K562 (cell line): ENCODE results near the gene CSNK1A1. TPM values are rescaled to one million over a fixed set of nuclear protein-coding genes. Genes with fewer than 3 reads are reported as not detected.

Experiments
- FOXM1 ChIP-seq, 2 experiments: fragments of 450-650 bp in 1 of 2; sonication (generic) in 1 of 2; formaldehyde crosslinking in 1 of 2; IDR thresholded peaks; 2 replicates each; pipeline versions ENCODE4 v1.6.1 to v1.9.0; 2017 to 2022; ENCODE audit warnings: low read depth in 2 of 2, mild to moderate bottlenecking in 2 of 2, missing genetic modification reagents in 1 of 2, moderate library complexity in 1 of 2
- MBD2 ChIP-seq: sonication (generic); IDR thresholded peaks from 2 replicates; pipeline ENCODE4 v1.6.1; 2016; ENCODE audit warnings: low read depth, borderline replicate concordance
- MGA ChIP-seq: fragments of 450-650 bp; IDR thresholded peaks from 2 replicates; pipeline ENCODE4 v1.6.1; 2016; ENCODE audit warnings: mild to moderate bottlenecking, moderate library complexity
- NFIC ChIP-seq: fragments of 450-650 bp; IDR thresholded peaks from 2 replicates; pipeline ENCODE4 v1.6.1; 2017; ENCODE audit warnings: mild to moderate bottlenecking, inconsistent platforms
- POLR3G ChIP-seq: IDR thresholded peaks from 2 replicates; pipeline ENCODE4 v1.6.1; 2011; ENCODE audit not compliant: insufficient read length, insufficient replicate concordance; ENCODE audit errors: extremely low read depth
- THRAP3 ChIP-seq: fragments of 450-650 bp; IDR thresholded peaks from 2 replicates; pipeline ENCODE4 v1.6.1; 2016; ENCODE audit warnings: mild to moderate bottlenecking, inconsistent platforms, borderline replicate concordance
- ZNF518B ChIP-seq: fragments of 250-450 bp; sonication (Bioruptor Pico); IDR thresholded peaks from 2 replicates; pipeline ENCODE4 v1.5.0; 2021; ENCODE audit warnings: mild to moderate bottlenecking, moderate library complexity
- ZNF766 ChIP-seq: fragments of 200-800 bp; sonication (Bioruptor generic); conservative IDR thresholded peaks from 2 replicates; pipeline ENCODE4 v1.6.1; 2016; ENCODE audit warnings: missing genetic modification characterization, missing compliant biosample characterization
- polyA plus RNA-seq, 8 experiments: library from polyadenylated mRNA; depleted of rRNA in 4 of 8; stranded (reverse) in 5 of 8; unstranded in 3 of 8; fragments of >200 nt; fragmentation: Nextera tagmentation in 2 of 8; fragmentation: Illumina TruSeq in 1 of 8; extraction: Ambion mirVana in 2 of 8; extraction: Trizol in 1 of 8; gene quantifications; 2 replicates each; pipeline versions ENCODE4 v1.2.1 to v1.2.3, GENCODE V29; 2011 to 2014; ENCODE audit warnings: inconsistent platforms in 1 of 8, missing spikeins in 1 of 8
- total RNA-seq, 7 experiments: library from RNA; depleted of rRNA in 6 of 7; stranded (reverse); fragments of >200 nt in 6 of 7; fragmentation: Illumina TruSeq in 2 of 7; extraction: Trizol in 2 of 7; gene quantifications; 2 replicates each; pipeline versions ENCODE4 v1.2.1 to v1.2.3, GENCODE V29; 2011 to 2021; ENCODE audit warnings: low replicate concordance in 1 of 7
- TF ChIP-seq, protein P1 (sequence below): IDR thresholded peaks from 2 replicates; pipeline ENCODE4 v1.6.1; 2014; ENCODE audit warnings: antibody characterized with exemption

Gene CSNK1A1
- total and polyA plus RNA-seq, 9 of the 15 experiments (the other 6 are each of a cell fraction or from before 2014, with no cell fraction given): 49.1 to 196 (median 154) TPM

GRCh38 chr5:149551227-149552037, at the start of gene CSNK1A1 (continued):
- TF ChIP-seq MGA (peak; percentile 37; the same call in 1 of the 2 replicates), NFIC (no peak), ZNF518B (CRISPR knock-in tag) (no peak), MBD2 (no peak; the same call in none of the 2 replicates), FOXM1 (IDR thresholded peaks at IDR 0.05; ENCODE audit: low read depth) (peak; percentile 47; the same call in 1 of the 2 replicates), FOXM1 (CRISPR knock-in tag; IDR thresholded peaks at IDR 0.05; ENCODE audit: low read depth) (no peak; the same call in 1 of the 2 replicates), ZNF766 (CRISPR knock-in tag) (0 out of 2 replicates have a peak, but pooled peaks have one; percentile 8), POLR3G (no peak), THRAP3 (no peak; the same call in 1 of the 2 replicates)
- TF ChIP-seq, protein P1, sequence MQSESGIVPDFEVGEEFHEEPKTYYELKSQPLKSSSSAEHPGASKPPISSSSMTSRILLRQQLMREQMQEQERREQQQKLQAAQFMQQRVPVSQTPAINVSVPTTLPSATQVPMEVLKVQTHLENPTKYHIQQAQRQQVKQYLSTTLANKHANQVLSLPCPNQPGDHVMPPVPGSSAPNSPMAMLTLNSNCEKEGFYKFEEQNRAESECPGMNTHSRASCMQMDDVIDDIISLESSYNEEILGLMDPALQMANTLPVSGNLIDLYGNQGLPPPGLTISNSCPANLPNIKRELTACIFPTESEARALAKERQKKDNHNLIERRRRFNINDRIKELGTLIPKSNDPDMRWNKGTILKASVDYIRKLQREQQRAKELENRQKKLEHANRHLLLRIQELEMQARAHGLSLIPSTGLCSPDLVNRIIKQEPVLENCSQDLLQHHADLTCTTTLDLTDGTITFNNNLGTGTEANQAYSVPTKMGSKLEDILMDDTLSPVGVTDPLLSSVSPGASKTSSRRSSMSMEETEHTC: no peak
